Thoracic aorta (tissue), 2 donors: ENCODE results near the gene EP400. TPM values are rescaled to one million over a fixed set of nuclear protein-coding genes. Genes with fewer than 3 reads are reported as not detected.
A peak's percentile ranks its signal among the peaks of the same experiment; 100 is the strongest.
"Not testable (repeated sequence)": the region's sequence is repeated elsewhere in the genome, so short reads cannot be mapped to it uniquely, and the experiment has no call there.

Experiments used
- ATAC-seq: fragments of 150-250 bp; one replicate; pipeline ENCODE4 v1.8.0; 2017; ENCODE audit warnings: low read depth; ENCODE audit not compliant: insufficient number of reproducible peaks, low FRiP score
- DNase-seq: peaks from one replicate; pipeline ENCODE4 v3.0.0-alpha.2; 2020; ENCODE audit warnings: low spot score
- H3K27ac ChIP-seq, 2 donors: fragments of 200-600 bp; sonication (generic); 1 replicate in 1 of 2; 2 replicates in 1 of 2; pipeline ENCODE4 v1.5.1; 2016; ENCODE audit warnings: mild to moderate bottlenecking in 2 of 2, moderate library complexity in 2 of 2
- H3K27me3 ChIP-seq: fragments of 200-600 bp; sonication (generic); replicated peaks from 2 replicates; pipeline ENCODE4 v1.6.0; 2016; ENCODE audit warnings: mild to moderate bottlenecking; ENCODE audit not compliant: insufficient read depth
- H3K36me3 ChIP-seq: fragments of 200-600 bp; sonication (generic); one replicate; pipeline ENCODE4 v1.5.1; 2016
- H3K4me1 ChIP-seq, 2 donors: fragments of 200-600 bp; sonication (generic); 1 replicate in 1 of 2; 2 replicates in 1 of 2; pipeline versions ENCODE4 v1.5.1 to v1.6.0; 2016; ENCODE audit warnings: low read depth in 2 of 2, mild to moderate bottlenecking in 1 of 2; ENCODE audit not compliant: control insufficient read depth in 1 of 2
- H3K4me3 ChIP-seq: fragments of 200-600 bp; sonication (generic); 2 replicates; pipeline ENCODE4 v1.5.1; 2016; ENCODE audit warnings: mild to moderate bottlenecking
- H3K9me3 ChIP-seq: fragments of 200-600 bp; sonication (generic); 2 replicates; pipeline ENCODE4 v1.5.1; 2016
- total RNA-seq, 2 donors: library from RNA; depleted of rRNA; stranded (reverse); fragments of >200 nt; gene quantifications; one replicate each; pipeline versions ENCODE4 v1.1.0 to v1.2.3, GENCODE V29; 2016
- TF ChIP-seq, protein P1 (sequence below): fragments of 200-600 bp; sonication (generic); IDR thresholded peaks from one replicate; pipeline ENCODE4 v1.5.1; 2019; ENCODE audit warnings: antibody characterized with exemption

Gene EP400
- total RNA-seq, 2 donors from 2014 or later = 20.2 to 47.3 TPM

GRCh38 chr12:131950182-131950913, 606 bp downstream of the EP400 start:
- Histone ChIP-seq H3K36me3 (no peaks in the 10 kb centered on the region), H3K4me1 (peaks cover 20 to 37% of the 10 kb centered on the region in 2 donors), H3K4me3 (peak overlapping the region; percentile 82), H3K27me3 (no peaks in the 10 kb centered on the region), H3K9me3 (no peaks in the 10 kb centered on the region), H3K27ac (peak overlapping the region; percentile 78 to 84)
- ATAC-seq (peak; percentile 1), DNase-seq (no peak)
- TF ChIP-seq, protein P1, sequence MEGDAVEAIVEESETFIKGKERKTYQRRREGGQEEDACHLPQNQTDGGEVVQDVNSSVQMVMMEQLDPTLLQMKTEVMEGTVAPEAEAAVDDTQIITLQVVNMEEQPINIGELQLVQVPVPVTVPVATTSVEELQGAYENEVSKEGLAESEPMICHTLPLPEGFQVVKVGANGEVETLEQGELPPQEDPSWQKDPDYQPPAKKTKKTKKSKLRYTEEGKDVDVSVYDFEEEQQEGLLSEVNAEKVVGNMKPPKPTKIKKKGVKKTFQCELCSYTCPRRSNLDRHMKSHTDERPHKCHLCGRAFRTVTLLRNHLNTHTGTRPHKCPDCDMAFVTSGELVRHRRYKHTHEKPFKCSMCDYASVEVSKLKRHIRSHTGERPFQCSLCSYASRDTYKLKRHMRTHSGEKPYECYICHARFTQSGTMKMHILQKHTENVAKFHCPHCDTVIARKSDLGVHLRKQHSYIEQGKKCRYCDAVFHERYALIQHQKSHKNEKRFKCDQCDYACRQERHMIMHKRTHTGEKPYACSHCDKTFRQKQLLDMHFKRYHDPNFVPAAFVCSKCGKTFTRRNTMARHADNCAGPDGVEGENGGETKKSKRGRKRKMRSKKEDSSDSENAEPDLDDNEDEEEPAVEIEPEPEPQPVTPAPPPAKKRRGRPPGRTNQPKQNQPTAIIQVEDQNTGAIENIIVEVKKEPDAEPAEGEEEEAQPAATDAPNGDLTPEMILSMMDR = no peak

DNA sequence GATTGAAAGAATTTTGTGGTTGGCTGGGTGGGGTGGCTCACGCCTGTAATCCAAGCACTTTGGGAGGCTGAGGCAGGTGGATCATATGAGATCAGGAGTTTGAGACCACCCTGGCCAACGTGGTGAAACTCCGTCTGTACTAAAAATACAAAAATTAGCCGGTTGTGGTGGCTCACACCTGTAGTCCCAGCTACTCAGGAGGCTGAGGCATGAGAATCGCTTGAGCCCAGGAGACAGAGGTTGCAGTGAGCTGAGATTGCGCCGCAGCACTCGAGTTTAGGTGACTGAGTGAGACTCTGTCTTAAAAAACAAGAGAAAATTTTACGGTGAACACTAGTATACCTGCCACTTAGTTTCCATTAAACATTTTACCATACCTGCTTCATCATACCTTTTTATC, 4.1 kb downstream of the EP400 start:
- not testable (repeated sequence) for H3K27me3 ChIP-seq, DNase-seq, H3K36me3 ChIP-seq, H3K4me3 ChIP-seq, H3K9me3 ChIP-seq, ATAC-seq, H3K27ac ChIP-seq
- H3K4me1 ChIP-seq = peaks cover 20 to 33% of the 10 kb centered on the region in 2 donors

DNA sequence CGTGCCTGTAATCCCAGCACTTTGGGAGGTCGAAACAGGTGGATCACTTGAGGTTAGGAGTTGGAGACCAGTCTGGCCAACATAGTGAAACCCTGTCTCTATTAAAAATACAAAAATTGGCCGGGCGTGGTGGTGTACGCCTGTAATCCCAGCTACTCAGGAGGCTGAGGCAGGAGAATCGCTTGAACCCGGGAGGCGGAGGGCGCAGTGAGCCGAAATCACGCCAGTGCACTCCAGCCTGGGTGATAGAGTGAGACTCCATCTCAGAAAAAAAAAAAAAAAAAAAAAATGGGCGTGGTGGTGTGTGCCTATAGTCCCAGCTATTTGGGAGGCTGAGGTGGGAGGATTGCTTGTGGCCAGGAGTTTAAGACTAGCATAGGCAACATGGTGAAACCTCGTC, 4.7 kb downstream of the EP400 start:
- not testable (repeated sequence) for H3K36me3 ChIP-seq, H3K27me3 ChIP-seq, H3K9me3 ChIP-seq, H3K27ac ChIP-seq, H3K4me3 ChIP-seq, ATAC-seq, DNase-seq
- peaks cover 15 to 26% of the 10 kb centered on the region in 2 donors for H3K4me1 ChIP-seq

- no peaks in the 10 kb centered on the region for H3K4me1 ChIP-seq
- H3K9me3 ChIP-seq = no peaks in the 10 kb centered on the region
- TF ChIP-seq, protein P1 = no peak
- no peaks in the 10 kb centered on the region for H3K27me3 ChIP-seq
- DNase-seq = no peak
- no peak for ATAC-seq
- no peak overlapping the region for H3K4me3 ChIP-seq
- H3K27ac ChIP-seq = no peak overlapping the region
- H3K36me3 ChIP-seq = peaks cover 9% of the 10 kb centered on the region
Observed at GRCh38 chr12:131959116-131959515, 9.4 kb downstream of the EP400 start.

DNA sequence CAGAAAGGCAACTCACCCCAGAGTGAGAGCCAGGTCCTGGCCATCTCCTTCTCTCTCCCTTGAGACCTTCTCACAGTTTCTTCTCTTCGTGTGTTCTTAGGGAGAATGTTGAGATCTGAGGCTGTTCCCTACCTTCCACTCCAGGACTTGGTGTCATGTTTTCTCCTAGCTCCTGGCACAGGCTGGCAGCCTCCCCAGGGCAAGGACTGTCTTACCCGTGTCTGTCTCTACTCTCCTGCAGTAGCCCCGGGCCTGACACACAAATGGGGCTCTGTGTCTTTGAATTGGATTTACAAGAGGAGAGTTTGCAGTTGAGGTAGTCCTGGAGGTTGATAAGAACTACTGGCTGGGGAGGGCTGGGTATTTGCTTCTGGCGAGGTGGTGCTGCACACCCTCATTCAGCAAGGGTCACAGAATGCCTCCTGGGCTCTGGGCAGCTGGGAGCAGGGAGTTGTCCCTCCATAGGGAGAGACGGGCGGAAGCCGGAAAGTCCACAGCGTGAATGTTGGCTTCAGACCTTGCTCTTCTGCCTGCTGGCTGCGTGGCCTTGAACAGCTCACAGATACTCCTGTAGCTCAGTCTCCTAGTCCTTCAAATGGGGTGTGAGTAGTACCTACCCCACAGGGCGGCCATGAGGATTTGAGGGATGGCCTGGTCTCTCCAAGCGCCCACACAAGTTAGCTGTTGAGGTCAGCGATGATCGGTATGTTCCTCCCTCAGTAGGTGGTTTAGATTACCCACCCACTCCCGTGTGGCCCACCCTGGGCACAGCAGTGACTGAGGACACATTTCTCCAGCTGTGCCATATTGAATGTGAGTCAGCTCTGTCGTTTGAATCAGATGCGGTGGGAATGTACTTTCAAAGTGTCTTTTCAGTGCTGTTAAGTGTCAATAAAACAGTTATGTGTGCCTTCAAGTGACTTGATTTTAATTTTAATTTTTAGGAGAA, 10.2 kb downstream of the EP400 start:
- DNase-seq = no peak

GRCh38 chr12:131960590-131961325, 11.0 kb downstream of the EP400 start:
- not testable (repeated sequence) for ATAC-seq, H3K27me3 ChIP-seq, H3K27ac ChIP-seq, H3K4me3 ChIP-seq, H3K36me3 ChIP-seq, H3K9me3 ChIP-seq, H3K4me1 ChIP-seq, DNase-seq

More for the DNA sequence above, 10.2 kb downstream of the EP400 start:
- Histone ChIP-seq H3K4me3 (no peak overlapping the region), H3K9me3 (no peaks in the 10 kb centered on the region), H3K4me1 (peaks cover 0 to 4% of the 10 kb centered on the region in 2 donors), H3K36me3 (peaks cover 9% of the 10 kb centered on the region), H3K27me3 (no peaks in the 10 kb centered on the region), H3K27ac (no peak overlapping the region)
- no peak for ATAC-seq
- TF ChIP-seq, protein P1 = no peak

DNA sequence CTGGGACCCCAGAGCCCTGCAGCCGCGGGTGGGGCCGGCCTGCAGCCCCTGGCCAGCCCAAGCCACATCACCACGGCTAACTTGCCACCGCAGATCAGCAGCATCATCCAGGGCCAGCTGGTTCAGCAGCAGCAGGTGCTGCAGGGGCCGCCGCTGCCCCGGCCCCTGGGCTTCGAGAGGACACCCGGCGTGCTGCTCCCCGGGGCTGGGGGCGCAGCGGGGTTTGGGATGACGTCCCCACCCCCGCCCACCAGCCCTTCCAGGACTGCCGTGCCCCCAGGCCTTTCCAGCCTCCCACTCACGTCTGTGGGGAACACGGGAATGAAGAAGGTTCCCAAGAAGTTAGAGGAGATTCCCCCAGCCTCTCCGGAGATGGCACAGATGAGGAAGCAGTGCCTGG, 11.6 kb downstream of the EP400 start:
- not testable (repeated sequence) for H3K27me3 ChIP-seq, H3K9me3 ChIP-seq, H3K4me1 ChIP-seq, H3K27ac ChIP-seq, DNase-seq, H3K36me3 ChIP-seq, ATAC-seq, H3K4me3 ChIP-seq
